ENCODE measurements around the gene MOB3B. TPM values are rescaled to one million over a fixed set of nuclear protein-coding genes. Genes with fewer than 3 reads are reported as not detected.

MOB3B gene
- total RNA-seq, 1 experiment from 2014 or later: 0.19 TPM

- intact Hi-C loops (cut with micrococcal nuclease; ENCODE audit: unreplicated experiment): no loop called here
- Histone ChIP-seq H3K9me3 (ENCODE audit: low read depth, low read length, poor library complexity, severe bottlenecking) (no peaks in the 10 kb centered on the region), H3K36me3 (ENCODE audit: insufficient read depth, low read length, poor library complexity, severe bottlenecking) (no peaks in the 10 kb centered on the region), H3K4me3 (ENCODE audit: low read depth, low read length, poor library complexity, severe bottlenecking) (no peak overlapping the region), H3K27ac (ENCODE audit: low read depth, low read length, poor library complexity, severe bottlenecking) (no peak overlapping the region), H3K27me3 (replicated peaks; ENCODE audit: insufficient read depth, low read depth, low read length, poor library complexity) (no peaks in the 10 kb centered on the region), H3K4me1 (ENCODE audit: insufficient read depth, low read length, poor library complexity, severe bottlenecking) (no peaks in the 10 kb centered on the region)
- no peak for DNase-seq (ENCODE audit: low spot score)
- ChIA-PET CTCF (no interaction called here), POLR2A (ENCODE audit: low non-redundant PET) (no interaction called here)
- no TSS peak for BruUV-seq (replicated peaks)
- no peak for TF ChIP-seq EZH2 (IDR thresholded peaks at IDR 0.05; ENCODE audit: borderline replicate concordance, low read depth, low read length, poor library complexity, severe bottlenecking)
- TF ChIP-seq, protein P1, sequence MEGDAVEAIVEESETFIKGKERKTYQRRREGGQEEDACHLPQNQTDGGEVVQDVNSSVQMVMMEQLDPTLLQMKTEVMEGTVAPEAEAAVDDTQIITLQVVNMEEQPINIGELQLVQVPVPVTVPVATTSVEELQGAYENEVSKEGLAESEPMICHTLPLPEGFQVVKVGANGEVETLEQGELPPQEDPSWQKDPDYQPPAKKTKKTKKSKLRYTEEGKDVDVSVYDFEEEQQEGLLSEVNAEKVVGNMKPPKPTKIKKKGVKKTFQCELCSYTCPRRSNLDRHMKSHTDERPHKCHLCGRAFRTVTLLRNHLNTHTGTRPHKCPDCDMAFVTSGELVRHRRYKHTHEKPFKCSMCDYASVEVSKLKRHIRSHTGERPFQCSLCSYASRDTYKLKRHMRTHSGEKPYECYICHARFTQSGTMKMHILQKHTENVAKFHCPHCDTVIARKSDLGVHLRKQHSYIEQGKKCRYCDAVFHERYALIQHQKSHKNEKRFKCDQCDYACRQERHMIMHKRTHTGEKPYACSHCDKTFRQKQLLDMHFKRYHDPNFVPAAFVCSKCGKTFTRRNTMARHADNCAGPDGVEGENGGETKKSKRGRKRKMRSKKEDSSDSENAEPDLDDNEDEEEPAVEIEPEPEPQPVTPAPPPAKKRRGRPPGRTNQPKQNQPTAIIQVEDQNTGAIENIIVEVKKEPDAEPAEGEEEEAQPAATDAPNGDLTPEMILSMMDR (conservative IDR thresholded peaks at IDR 0.05; ENCODE audit: low read depth, low read length): no peak
These were observed 8.1 kb upstream of the MOB3B start for GRCh38 chr9:27537756-27538155.

DNA sequence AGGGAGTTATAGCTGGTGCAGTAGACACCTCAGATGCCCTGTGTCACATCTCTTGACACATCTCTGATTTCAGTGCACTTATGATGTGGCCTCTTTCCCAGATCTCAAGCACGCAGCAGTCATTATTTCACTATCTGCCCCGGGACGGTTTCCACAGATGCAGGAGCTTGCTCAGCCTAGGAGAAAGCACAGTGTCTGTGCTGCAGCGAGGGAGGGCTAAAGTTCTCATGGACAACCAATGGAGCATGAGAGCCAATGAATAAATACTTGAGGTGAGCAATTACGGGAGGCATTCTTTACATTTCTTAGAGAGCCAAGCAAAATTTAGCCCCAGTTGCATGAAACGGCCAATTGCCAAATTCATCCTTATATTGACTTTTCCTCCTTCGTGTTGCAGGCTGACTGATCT, 7.4 kb upstream of the MOB3B start:
- CTCF ChIA-PET: no interaction called here
- TF ChIP-seq EZH2 (IDR thresholded peaks at IDR 0.05; ENCODE audit: borderline replicate concordance, low read depth, low read length, poor library complexity, severe bottlenecking): no peak
- TF ChIP-seq, protein P1 (conservative IDR thresholded peaks at IDR 0.05; ENCODE audit: low read depth, low read length): no peak
- Histone ChIP-seq H3K4me1 (ENCODE audit: insufficient read depth, low read length, poor library complexity, severe bottlenecking) (no peaks in the 10 kb centered on the region), H3K4me3 (ENCODE audit: low read depth, low read length, poor library complexity, severe bottlenecking) (no peak overlapping the region), H3K9me3 (ENCODE audit: low read depth, low read length, poor library complexity, severe bottlenecking) (no peaks in the 10 kb centered on the region), H3K36me3 (ENCODE audit: insufficient read depth, low read length, poor library complexity, severe bottlenecking) (no peaks in the 10 kb centered on the region), H3K27me3 (replicated peaks; ENCODE audit: insufficient read depth, low read depth, low read length, poor library complexity) (no peaks in the 10 kb centered on the region), H3K27ac (ENCODE audit: low read depth, low read length, poor library complexity, severe bottlenecking) (no peak overlapping the region)
- POLR2A ChIA-PET (ENCODE audit: low non-redundant PET): no interaction called here
- intact Hi-C loops (cut with micrococcal nuclease; ENCODE audit: unreplicated experiment): no loop called here
- BruUV-seq (replicated peaks): no TSS peak
- DNase-seq (ENCODE audit: low spot score): no peak

DNA sequence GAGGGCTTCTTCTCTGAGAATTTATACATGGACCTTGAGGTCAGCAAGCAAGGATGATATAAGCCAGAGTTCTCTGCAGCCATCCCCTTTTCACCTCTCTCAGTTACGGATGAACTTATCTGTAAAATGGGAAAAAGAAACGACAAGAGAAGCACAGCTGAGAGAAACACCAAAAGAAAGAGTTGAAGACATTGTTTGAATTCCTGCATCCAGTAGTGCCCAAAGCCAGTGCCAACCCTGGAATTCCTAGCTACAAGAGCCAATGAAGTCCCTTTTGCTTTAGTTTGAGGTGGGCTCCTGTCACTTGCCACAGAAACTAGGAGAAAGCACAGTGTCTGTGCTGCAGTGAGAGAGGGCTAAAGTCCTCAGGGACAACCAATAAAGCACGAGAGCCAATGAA, 6.6 kb upstream of the MOB3B start:
- no TSS peak for BruUV-seq (replicated peaks)
- Histone ChIP-seq H3K4me3 (ENCODE audit: low read depth, low read length, poor library complexity, severe bottlenecking) (no peak overlapping the region), H3K4me1 (ENCODE audit: insufficient read depth, low read length, poor library complexity, severe bottlenecking) (no peaks in the 10 kb centered on the region), H3K9me3 (ENCODE audit: low read depth, low read length, poor library complexity, severe bottlenecking) (no peaks in the 10 kb centered on the region), H3K27ac (ENCODE audit: low read depth, low read length, poor library complexity, severe bottlenecking) (no peak overlapping the region), H3K27me3 (replicated peaks; ENCODE audit: insufficient read depth, low read depth, low read length, poor library complexity) (no peaks in the 10 kb centered on the region), H3K36me3 (ENCODE audit: insufficient read depth, low read length, poor library complexity, severe bottlenecking) (no peaks in the 10 kb centered on the region)
- intact Hi-C loops (cut with micrococcal nuclease; ENCODE audit: unreplicated experiment): no loop called here
- DNase-seq (ENCODE audit: low spot score): no peak
- CTCF ChIA-PET: no interaction called here
- POLR2A ChIA-PET (ENCODE audit: low non-redundant PET): no interaction called here
- TF ChIP-seq, protein P1 (conservative IDR thresholded peaks at IDR 0.05; ENCODE audit: low read depth, low read length): no peak
- TF ChIP-seq EZH2 (IDR thresholded peaks at IDR 0.05; ENCODE audit: borderline replicate concordance, low read depth, low read length, poor library complexity, severe bottlenecking): no peak
